GM12891 (cell line): ENCODE measurements around the gene SLC35F2.

Source experiments
- POLR2A ChIP-seq: IDR thresholded peaks from 2 replicates; pipeline ENCODE4 v1.6.1; 2011; ENCODE audit warnings: low read depth, low read length, control low read depth
- POLR2AphosphoS5 ChIP-seq: IDR thresholded peaks from 2 replicates; pipeline ENCODE4 v1.6.1; 2011; ENCODE audit warnings: low read depth, low read length, control low read depth
- TAF1 ChIP-seq: IDR thresholded peaks from 2 replicates; pipeline ENCODE4 v1.6.1; 2011; ENCODE audit warnings: low read depth, low read length, control low read depth

GRCh38 chr11:107821199-107821927, 37.2 kb downstream of the SLC35F2 start:
- TF ChIP-seq POLR2A = no peak
- TF ChIP-seq POLR2AphosphoS5 = no peak
- no peak for TF ChIP-seq TAF1
